HEK293 (cell line): ENCODE results near the gene SPAG5.

Experiments
- ELK4 ChIP-seq: IDR thresholded peaks from 2 replicates; pipeline ENCODE4 v1.6.1; 2011; ENCODE audit warnings: mild to moderate bottlenecking, low read depth, low read length, borderline replicate concordance
- GLIS1 ChIP-seq: fragments of 450-650 bp; formaldehyde crosslinking; IDR thresholded peaks from 2 replicates; pipeline ENCODE4 v1.5.1; 2016; ENCODE audit warnings: missing biosample characterization, missing genetic modification characterization
- HOXD13 ChIP-seq: sonication (generic); formaldehyde crosslinking; IDR thresholded peaks from 2 replicates; pipeline ENCODE4 v1.8.0; 2022; ENCODE audit warnings: missing genetic modification reagents, borderline replicate concordance
- KLF10 ChIP-seq: fragments of 450-650 bp; IDR thresholded peaks from 2 replicates; pipeline ENCODE4 v1.5.1; 2018; ENCODE audit warnings: missing biosample characterization, mild to moderate bottlenecking, missing genetic modification characterization
- KLF17 ChIP-seq: fragments of 450-650 bp; formaldehyde crosslinking; IDR thresholded peaks from 2 replicates; pipeline ENCODE4 v1.5.1; 2016; ENCODE audit warnings: missing biosample characterization, missing genetic modification characterization
- MZF1 ChIP-seq: fragments of 450-650 bp; formaldehyde crosslinking; IDR thresholded peaks from 2 replicates; pipeline ENCODE4 v1.5.1; 2017; ENCODE audit warnings: missing biosample characterization, missing genetic modification characterization, borderline replicate concordance
- PATZ1 ChIP-seq: fragments of 450-650 bp; formaldehyde crosslinking; IDR thresholded peaks from 2 replicates; pipeline ENCODE4 v1.5.1; 2016; ENCODE audit warnings: missing biosample characterization, missing genetic modification characterization
- SP7 ChIP-seq: fragments of 450-650 bp; formaldehyde crosslinking; IDR thresholded peaks from 2 replicates; pipeline ENCODE4 v1.5.1; 2016; ENCODE audit warnings: missing biosample characterization, missing genetic modification characterization
- YY1 ChIP-seq: fragments of 450-650 bp; formaldehyde crosslinking; IDR thresholded peaks from 2 replicates; pipeline ENCODE4 v1.5.1; 2018; ENCODE audit warnings: missing biosample characterization, missing genetic modification characterization
- YY2 ChIP-seq: fragments of 450-650 bp; formaldehyde crosslinking; IDR thresholded peaks from 2 replicates; pipeline ENCODE4 v1.5.1; 2016; ENCODE audit warnings: missing biosample characterization, missing genetic modification characterization
- ZEB2 ChIP-seq: fragments of 450-650 bp; formaldehyde crosslinking; IDR thresholded peaks from 2 replicates; pipeline ENCODE4 v1.5.1; 2016; ENCODE audit warnings: missing biosample characterization, missing genetic modification characterization
- ZFP3 ChIP-seq: fragments of 450-650 bp; formaldehyde crosslinking; IDR thresholded peaks from 2 replicates; pipeline ENCODE4 v1.5.1; 2016; ENCODE audit warnings: low read depth, missing biosample characterization, missing genetic modification characterization
- ZNF112 ChIP-seq: fragments of 450-650 bp; formaldehyde crosslinking; IDR thresholded peaks from 2 replicates; pipeline ENCODE4 v1.5.0; 2017; ENCODE audit warnings: missing biosample characterization, missing genetic modification characterization
- ZNF138 ChIP-seq: fragments of 450-650 bp; formaldehyde crosslinking; IDR thresholded peaks from 2 replicates; pipeline ENCODE4 v1.5.1; 2016; ENCODE audit warnings: missing biosample characterization, missing genetic modification characterization, borderline replicate concordance
- ZNF146 ChIP-seq: fragments of 450-650 bp; formaldehyde crosslinking; IDR thresholded peaks from 2 replicates; pipeline ENCODE4 v1.5.1; 2016; ENCODE audit warnings: missing biosample characterization, missing genetic modification characterization
- ZNF184 ChIP-seq: fragments of 450-650 bp; IDR thresholded peaks from 2 replicates; pipeline ENCODE4 v1.5.1; 2018; ENCODE audit warnings: missing biosample characterization, mild to moderate bottlenecking, missing genetic modification characterization
- ZNF239 ChIP-seq: fragments of 450-650 bp; formaldehyde crosslinking; IDR thresholded peaks from 2 replicates; pipeline ENCODE4 v1.5.1; 2016; ENCODE audit warnings: missing biosample characterization, missing genetic modification characterization
- ZNF292 ChIP-seq: fragments of 450-650 bp; formaldehyde crosslinking; IDR thresholded peaks from 2 replicates; pipeline ENCODE4 v1.5.1; 2016; ENCODE audit warnings: low read depth, missing biosample characterization, missing genetic modification characterization, borderline replicate concordance
- ZNF366 ChIP-seq: fragments of 450-650 bp; formaldehyde crosslinking; conservative IDR thresholded peaks from 2 replicates; pipeline ENCODE4 v1.5.1; 2016; ENCODE audit warnings: missing biosample characterization, missing genetic modification characterization
- ZNF391 ChIP-seq: fragments of 450-650 bp; formaldehyde crosslinking; IDR thresholded peaks from 2 replicates; pipeline ENCODE4 v1.5.1; 2016; ENCODE audit warnings: low read depth, missing biosample characterization, missing genetic modification characterization, borderline replicate concordance
- ZNF449 ChIP-seq: fragments of 450-650 bp; formaldehyde crosslinking; IDR thresholded peaks from 2 replicates; pipeline ENCODE4 v1.5.1; 2017; ENCODE audit warnings: missing biosample characterization, mild to moderate bottlenecking, missing genetic modification characterization, moderate library complexity
- ZNF473 ChIP-seq: fragments of 450-650 bp; formaldehyde crosslinking; IDR thresholded peaks from 2 replicates; pipeline ENCODE4 v1.5.1; 2017; ENCODE audit warnings: missing biosample characterization, missing genetic modification characterization
- ZNF510 ChIP-seq: fragments of 450-650 bp; formaldehyde crosslinking; IDR thresholded peaks from 2 replicates; pipeline ENCODE4 v1.5.1; 2018; ENCODE audit warnings: mild to moderate bottlenecking, missing genetic modification characterization, missing biosample characterization; ENCODE audit not compliant: insufficient replicate concordance
- ZNF600 ChIP-seq: fragments of 450-650 bp; formaldehyde crosslinking; IDR thresholded peaks from 2 replicates; pipeline ENCODE4 v1.5.1; 2016; ENCODE audit warnings: missing biosample characterization, missing genetic modification characterization
- ZNF610 ChIP-seq: fragments of 450-650 bp; formaldehyde crosslinking; IDR thresholded peaks from 2 replicates; pipeline ENCODE4 v1.5.1; 2016; ENCODE audit warnings: missing biosample characterization, missing genetic modification characterization, borderline replicate concordance
- ZNF623 ChIP-seq: fragments of 450-650 bp; formaldehyde crosslinking; IDR thresholded peaks from 2 replicates; pipeline ENCODE4 v1.5.1; 2016; ENCODE audit warnings: missing biosample characterization, missing genetic modification characterization
- ZNF624 ChIP-seq: fragments of 450-650 bp; formaldehyde crosslinking; IDR thresholded peaks from 2 replicates; pipeline ENCODE4 v1.5.1; 2017; ENCODE audit warnings: missing biosample characterization, missing genetic modification characterization
- ZNF629 ChIP-seq: fragments of 450-650 bp; formaldehyde crosslinking; IDR thresholded peaks from 2 replicates; pipeline ENCODE4 v1.5.1; 2017; ENCODE audit warnings: missing biosample characterization, missing genetic modification characterization
- ZNF837 ChIP-seq: fragments of 450-650 bp; formaldehyde crosslinking; IDR thresholded peaks from 2 replicates; pipeline ENCODE4 v1.5.1; 2016; ENCODE audit warnings: missing biosample characterization, missing genetic modification characterization
- ZNF843 ChIP-seq: fragments of 450-650 bp; formaldehyde crosslinking; IDR thresholded peaks from 2 replicates; pipeline ENCODE4 v1.5.1; 2016; ENCODE audit warnings: missing biosample characterization, missing genetic modification characterization
- TF ChIP-seq, protein P1 (sequence below): fragments of 450-650 bp; formaldehyde crosslinking; IDR thresholded peaks from 2 replicates; pipeline ENCODE4 v1.5.1; 2016; ENCODE audit warnings: missing biosample characterization, missing genetic modification characterization

SPAG5 gene

DNA sequence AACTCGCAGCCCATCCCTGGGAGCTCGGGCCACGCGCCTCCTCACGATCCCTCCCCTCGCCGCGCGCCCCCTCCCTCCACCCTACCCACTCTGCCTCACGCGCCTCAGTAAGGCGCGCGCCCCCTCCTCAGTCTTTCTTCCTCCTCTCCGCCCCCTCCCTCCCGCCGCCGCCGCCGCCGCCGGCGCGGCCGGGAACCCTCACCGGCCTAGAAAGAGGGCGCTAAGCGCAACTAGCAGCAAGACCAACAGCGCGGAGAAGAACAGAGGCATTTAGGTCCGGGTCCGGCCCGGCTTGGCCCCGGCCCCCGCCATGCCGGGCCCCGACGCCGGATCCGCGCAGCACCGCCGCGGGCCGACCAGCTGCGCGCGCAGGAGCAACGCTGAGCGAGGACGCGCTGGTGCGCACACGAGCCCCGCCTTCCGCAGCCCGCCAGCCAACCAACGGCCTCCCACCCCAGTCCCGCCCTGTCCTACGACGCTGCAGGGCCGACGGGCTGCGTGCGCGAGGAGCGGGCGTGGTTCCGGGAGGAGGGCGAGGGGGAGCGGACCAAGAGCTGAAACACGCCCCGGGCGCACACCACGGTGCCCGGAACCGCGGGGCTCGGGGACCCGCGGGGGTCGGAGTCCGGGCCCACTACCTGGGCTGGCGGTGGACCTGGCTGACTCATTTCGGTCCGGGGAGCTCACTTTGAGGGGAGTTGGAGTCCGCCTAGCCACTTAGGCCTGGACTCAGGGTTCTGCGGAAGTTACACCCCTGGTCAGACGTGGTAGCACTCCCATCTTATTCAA, 46.2 kb upstream of the SPAG5 start, which contains the start of gene BLTP2 (continued):
- TF ChIP-seq PATZ1 (tag by site-specific recombination) = peak; percentile 88
- TF ChIP-seq KLF10 = peak; percentile 83
- no peak for TF ChIP-seq ZNF629 (tag by site-specific recombination)
- no peak for TF ChIP-seq ZNF366 (tag by site-specific recombination)
- no peak for TF ChIP-seq ZNF624 (tag by site-specific recombination)
- no peak for TF ChIP-seq YY2 (tag by site-specific recombination)
- TF ChIP-seq GLIS1 (tag by site-specific recombination) = peak; percentile 50; the same call in 1 of the 2 replicates
- 0 out of 2 replicates have a peak, but pooled peaks have one; percentile 52 for TF ChIP-seq ZNF843 (tag by site-specific recombination)
- no peak for TF ChIP-seq ZNF473 (tag by site-specific recombination)
- no peak for TF ChIP-seq KLF17 (tag by site-specific recombination)
- TF ChIP-seq ELK4 = no peak; the same call in 1 of the 2 replicates
- TF ChIP-seq ZNF184 (tag by site-specific recombination) = no peak
- TF ChIP-seq ZNF391 (tag by site-specific recombination) = no peak
- no peak for TF ChIP-seq ZNF239 (tag by site-specific recombination)
- TF ChIP-seq ZNF112 (tag by site-specific recombination) = no peak
- no peak for TF ChIP-seq ZNF600 (tag by site-specific recombination)
- TF ChIP-seq MZF1 (tag by site-specific recombination) = 0 out of 2 replicates have a peak, but pooled peaks have one; percentile 13
- TF ChIP-seq ZEB2 (tag by site-specific recombination) = peak; percentile 75
- TF ChIP-seq ZNF146 (tag by site-specific recombination) = no peak
- TF ChIP-seq ZNF138 (tag by site-specific recombination) = no peak
- no peak for TF ChIP-seq HOXD13 (CRISPR knock-in tag)
- TF ChIP-seq ZNF623 (tag by site-specific recombination) = no peak
- 0 out of 2 replicates have a peak, but pooled peaks have one; percentile 37 for TF ChIP-seq ZNF610 (tag by site-specific recombination)
- peak; percentile 58; the same call in 1 of the 2 replicates for TF ChIP-seq SP7
- TF ChIP-seq ZNF837 (tag by site-specific recombination) = no peak
- TF ChIP-seq ZNF292 (tag by site-specific recombination) = no peak
- no peak for TF ChIP-seq ZFP3 (tag by site-specific recombination)
- no peak for TF ChIP-seq ZNF510 (tag by site-specific recombination)
- TF ChIP-seq, protein P1, sequence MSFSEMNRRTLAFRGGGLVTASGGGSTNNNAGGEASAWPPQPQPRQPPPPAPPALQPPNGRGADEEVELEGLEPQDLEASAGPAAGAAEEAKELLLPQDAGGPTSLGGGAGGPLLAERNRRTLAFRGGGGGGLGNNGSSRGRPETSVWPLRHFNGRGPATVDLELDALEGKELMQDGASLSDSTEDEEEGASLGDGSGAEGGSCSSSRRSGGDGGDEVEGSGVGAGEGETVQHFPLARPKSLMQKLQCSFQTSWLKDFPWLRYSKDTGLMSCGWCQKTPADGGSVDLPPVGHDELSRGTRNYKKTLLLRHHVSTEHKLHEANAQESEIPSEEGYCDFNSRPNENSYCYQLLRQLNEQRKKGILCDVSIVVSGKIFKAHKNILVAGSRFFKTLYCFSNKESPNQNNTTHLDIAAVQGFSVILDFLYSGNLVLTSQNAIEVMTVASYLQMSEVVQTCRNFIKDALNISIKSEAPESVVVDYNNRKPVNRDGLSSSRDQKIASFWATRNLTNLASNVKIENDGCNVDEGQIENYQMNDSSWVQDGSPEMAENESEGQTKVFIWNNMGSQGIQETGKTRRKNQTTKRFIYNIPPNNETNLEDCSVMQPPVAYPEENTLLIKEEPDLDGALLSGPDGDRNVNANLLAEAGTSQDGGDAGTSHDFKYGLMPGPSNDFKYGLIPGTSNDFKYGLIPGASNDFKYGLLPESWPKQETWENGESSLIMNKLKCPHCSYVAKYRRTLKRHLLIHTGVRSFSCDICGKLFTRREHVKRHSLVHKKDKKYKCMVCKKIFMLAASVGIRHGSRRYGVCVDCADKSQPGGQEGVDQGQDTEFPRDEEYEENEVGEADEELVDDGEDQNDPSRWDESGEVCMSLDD (tag by site-specific recombination) = peak; percentile 85; the same call in 1 of the 2 replicates
- TF ChIP-seq YY1 (tag by site-specific recombination) = peak; percentile 60; the same call in 1 of the 2 replicates
- no peak for TF ChIP-seq ZNF449
